Body of pancreas (tissue), 4 donors: ENCODE results near the gene LRFN3. TPM values are rescaled to one million over a fixed set of nuclear protein-coding genes. Genes with fewer than 3 reads are reported as not detected.

ENCODE experiments used
- ATAC-seq: fragments of 150-250 bp; one replicate; pipeline ENCODE4 v1.9.1; 2016
- DNase-seq, 4 donors: peaks; one replicate each; pipeline ENCODE4 v3.0.0-alpha.2; 2019
- H3K27ac ChIP-seq, 4 donors: fragments of 200-600 bp; sonication (generic); 1 replicate in 3 of 4; 2 replicates in 1 of 4; pipeline versions ENCODE4 v1.5.1 to v1.6.1; 2016 to 2019; ENCODE audit warnings: mild to moderate bottlenecking in 1 of 4, mixed read lengths in 1 of 4, moderate library complexity in 1 of 4
- H3K27me3 ChIP-seq, 2 donors: fragments of 200-600 bp; sonication (generic); one replicate each; pipeline ENCODE4 v1.6.0; 2016; ENCODE audit warnings: mild to moderate bottlenecking in 1 of 2
- H3K36me3 ChIP-seq, 2 donors: fragments of 200-600 bp; sonication (generic); replicated peaks in 1 of 2; 2 replicates each; pipeline ENCODE4 v1.5.1; 2016; ENCODE audit warnings: low read depth in 2 of 2; ENCODE audit not compliant: insufficient read depth in 1 of 2
- H3K4me1 ChIP-seq: fragments of 200-600 bp; sonication (generic); one replicate; pipeline ENCODE4 v1.6.0; 2016
- H3K4me3 ChIP-seq, 2 donors: fragments of 200-600 bp; sonication (generic); 1 replicate in 1 of 2; 2 replicates in 1 of 2; pipeline ENCODE4 v1.5.1; 2016 to 2019
- H3K9me3 ChIP-seq, 3 donors: fragments of 200-600 bp; sonication (generic); 1 replicate in 2 of 3; 2 replicates in 1 of 3; pipeline ENCODE4 v1.5.1; 2016
- POLR2A ChIP-seq, 3 donors: fragments of 450-650 bp; IDR thresholded peaks; one replicate each; pipeline ENCODE4 v1.6.1; 2016; ENCODE audit warnings: antibody characterized with exemption in 3 of 3, mild to moderate bottlenecking in 2 of 3
- WGBS, 2 donors: methylation state at CpG; one replicate each; pipeline ENCODE4 v1.1.5; 2017; 5-methylcytosine and 5-hydroxymethylcytosine counted together
- intact Hi-C: fragments of 100-400 bp; cut with DNase I; formaldehyde crosslinking; loops from one replicate; pipeline ENCODE4 v1.15.1; 2023
- total RNA-seq, 2 donors: library from RNA; depleted of rRNA; stranded (reverse); fragments of >200 nt; gene quantifications; one replicate each; pipeline ENCODE4 v1.1.0, GENCODE V29; 2016
- TF ChIP-seq, protein P1 (sequence below), 7 experiments: fragments of 450-650 bp in 4 of 7; fragments of 200-600 bp in 3 of 7; sonication (generic) in 3 of 7; IDR thresholded peaks; one replicate each; pipeline ENCODE4 v1.5.1; 2016 to 2019; ENCODE audit warnings: antibody characterized with exemption in 7 of 7

LRFN3 gene, protein sequence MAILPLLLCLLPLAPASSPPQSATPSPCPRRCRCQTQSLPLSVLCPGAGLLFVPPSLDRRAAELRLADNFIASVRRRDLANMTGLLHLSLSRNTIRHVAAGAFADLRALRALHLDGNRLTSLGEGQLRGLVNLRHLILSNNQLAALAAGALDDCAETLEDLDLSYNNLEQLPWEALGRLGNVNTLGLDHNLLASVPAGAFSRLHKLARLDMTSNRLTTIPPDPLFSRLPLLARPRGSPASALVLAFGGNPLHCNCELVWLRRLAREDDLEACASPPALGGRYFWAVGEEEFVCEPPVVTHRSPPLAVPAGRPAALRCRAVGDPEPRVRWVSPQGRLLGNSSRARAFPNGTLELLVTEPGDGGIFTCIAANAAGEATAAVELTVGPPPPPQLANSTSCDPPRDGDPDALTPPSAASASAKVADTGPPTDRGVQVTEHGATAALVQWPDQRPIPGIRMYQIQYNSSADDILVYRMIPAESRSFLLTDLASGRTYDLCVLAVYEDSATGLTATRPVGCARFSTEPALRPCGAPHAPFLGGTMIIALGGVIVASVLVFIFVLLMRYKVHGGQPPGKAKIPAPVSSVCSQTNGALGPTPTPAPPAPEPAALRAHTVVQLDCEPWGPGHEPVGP
- 10 to 100 TPM; 13.2 to 14.5 TPM for total RNA-seq

DNA sequence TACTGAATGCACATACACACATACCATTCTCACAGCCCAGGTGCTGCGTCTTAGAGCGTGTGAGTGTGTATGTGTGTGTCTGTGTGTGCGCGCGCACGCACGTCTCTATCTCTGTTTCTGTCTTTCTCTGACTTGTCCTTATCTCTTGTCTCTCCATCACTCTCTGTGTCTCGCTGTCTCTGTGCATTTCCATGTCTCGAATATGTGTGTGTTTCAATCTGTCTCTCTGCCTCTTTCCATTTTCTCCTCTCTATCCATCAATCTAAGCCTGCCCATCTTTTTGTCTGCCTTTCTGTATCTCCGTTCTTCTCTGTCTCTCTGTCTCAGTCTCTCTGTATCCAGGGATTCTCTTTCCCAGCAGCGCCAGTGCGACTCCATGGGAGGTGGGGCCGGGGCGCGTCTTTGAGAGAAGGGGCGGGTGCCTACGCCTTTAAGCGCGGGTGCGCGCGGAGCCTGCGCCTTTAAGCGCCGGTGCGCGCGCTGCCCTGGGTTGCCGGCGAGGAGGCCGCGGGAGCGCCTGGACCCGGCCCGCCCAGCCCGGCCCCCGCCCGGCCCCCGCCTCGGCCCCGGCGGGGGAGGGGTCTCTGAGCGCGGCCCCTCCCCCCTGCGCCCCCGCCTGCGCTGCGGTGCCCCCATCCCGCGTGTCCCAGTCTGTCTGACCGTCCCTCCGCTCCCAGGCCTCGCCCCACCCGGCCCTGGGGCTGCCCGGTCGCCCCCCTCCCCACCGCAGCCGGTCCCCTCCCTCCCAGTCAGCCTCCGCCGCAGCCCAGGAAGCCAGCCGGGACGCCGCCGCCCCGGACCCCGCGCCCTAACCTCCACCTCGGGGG is at the start of gene LRFN3:
Gene LRFN3, plus strand, starts transcription at position 464 of the 827 bp plus-strand sequence. CDS start 3,052 bp downstream, outside the sequence.
- Histone ChIP-seq H3K27ac (peak within 1 kb of the TSS; percentile 29 to 72 (median 68)), H3K4me3 (peak within 1 kb of the TSS; percentile 43 to 61), H3K9me3 (no peaks in the 10 kb centered on the region), H3K4me1 (peaks cover 36% of the 10 kb centered on the region), H3K36me3 (no peaks in the 10 kb centered on the region), H3K27me3 (no peaks in the 10 kb centered on the region)
- WGBS, 2 donors: 1% methylated on average over 16 to 56 of the region's 68 CpGs
- peak; percentile 67 to 83 (median 70) for DNase-seq
- intact Hi-C loops: no loop called here
- no peak for TF ChIP-seq POLR2A (IDR thresholded peaks at IDR 0.05)
- TF ChIP-seq, protein P1, sequence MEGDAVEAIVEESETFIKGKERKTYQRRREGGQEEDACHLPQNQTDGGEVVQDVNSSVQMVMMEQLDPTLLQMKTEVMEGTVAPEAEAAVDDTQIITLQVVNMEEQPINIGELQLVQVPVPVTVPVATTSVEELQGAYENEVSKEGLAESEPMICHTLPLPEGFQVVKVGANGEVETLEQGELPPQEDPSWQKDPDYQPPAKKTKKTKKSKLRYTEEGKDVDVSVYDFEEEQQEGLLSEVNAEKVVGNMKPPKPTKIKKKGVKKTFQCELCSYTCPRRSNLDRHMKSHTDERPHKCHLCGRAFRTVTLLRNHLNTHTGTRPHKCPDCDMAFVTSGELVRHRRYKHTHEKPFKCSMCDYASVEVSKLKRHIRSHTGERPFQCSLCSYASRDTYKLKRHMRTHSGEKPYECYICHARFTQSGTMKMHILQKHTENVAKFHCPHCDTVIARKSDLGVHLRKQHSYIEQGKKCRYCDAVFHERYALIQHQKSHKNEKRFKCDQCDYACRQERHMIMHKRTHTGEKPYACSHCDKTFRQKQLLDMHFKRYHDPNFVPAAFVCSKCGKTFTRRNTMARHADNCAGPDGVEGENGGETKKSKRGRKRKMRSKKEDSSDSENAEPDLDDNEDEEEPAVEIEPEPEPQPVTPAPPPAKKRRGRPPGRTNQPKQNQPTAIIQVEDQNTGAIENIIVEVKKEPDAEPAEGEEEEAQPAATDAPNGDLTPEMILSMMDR (IDR thresholded peaks at IDR 0.05): peak in 3 of 7 experiments; percentile 7 to 27 (median 15)
- peak; percentile 19 for ATAC-seq

DNA sequence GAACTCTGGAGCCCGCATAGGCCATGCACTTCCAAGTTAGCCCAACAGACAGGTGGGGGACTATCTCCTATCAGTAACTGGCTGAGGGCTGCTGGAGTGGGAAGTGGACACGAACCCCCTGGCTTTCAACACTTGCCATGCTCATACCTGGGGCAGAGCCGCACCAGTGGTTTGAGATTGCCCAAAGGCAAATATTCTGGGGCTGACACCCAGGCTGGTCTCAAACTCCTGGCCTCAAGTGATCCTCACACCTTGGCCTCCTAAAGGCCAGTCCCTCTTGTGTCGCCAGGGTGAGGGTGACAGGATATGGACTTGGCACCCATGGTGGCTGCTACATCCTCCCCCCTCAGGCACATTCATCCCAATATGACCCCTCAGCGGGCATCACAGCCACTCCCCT is 49.0 kb upstream of the LRFN3 start:
- H3K36me3 ChIP-seq: peaks cover 4 to 12% of the 10 kb centered on the region in 2 donors
- WGBS, 2 donors: 85 to 95% methylated on average over 5 of the region's 5 CpGs
- no peaks in the 10 kb centered on the region for H3K9me3 ChIP-seq
- no peak overlapping the region for H3K4me3 ChIP-seq
- DNase-seq (no peak), ATAC-seq (no peak)
- H3K4me1 ChIP-seq: no peaks in the 10 kb centered on the region
- H3K27me3 ChIP-seq: no peaks in the 10 kb centered on the region
- H3K27ac ChIP-seq: no peak overlapping the region
- TF ChIP-seq, protein P1 (IDR thresholded peaks at IDR 0.05): no peak
- no peak for TF ChIP-seq POLR2A (IDR thresholded peaks at IDR 0.05)
- intact Hi-C loops: loop anchor here (5.0 kb wide), 1 partner anchor 40 kb away; no protein-coding TSS in a partner anchor

- no peak for ATAC-seq
- WGBS, 2 donors: 89 to 92% methylated on average over 9 of the region's 9 CpGs
- TF ChIP-seq POLR2A (IDR thresholded peaks at IDR 0.05): no peak
- TF ChIP-seq, protein P1 (IDR thresholded peaks at IDR 0.05): no peak
- H3K27ac ChIP-seq: no peak overlapping the region
- H3K4me1 ChIP-seq: no peaks in the 10 kb centered on the region
- intact Hi-C loops: loop anchor here (5.0 kb wide), 1 partner anchor 39 kb away; no protein-coding TSS in a partner anchor
- no peaks in the 10 kb centered on the region for H3K27me3 ChIP-seq
- no peaks in the 10 kb centered on the region for H3K9me3 ChIP-seq
- no peak overlapping the region for H3K4me3 ChIP-seq
- DNase-seq: no peak
- H3K36me3 ChIP-seq: peaks cover 4 to 12% of the 10 kb centered on the region in 2 donors
These were observed 47.8 kb upstream of the LRFN3 start for GRCh38 chr19:35888398-35888797.

DNA sequence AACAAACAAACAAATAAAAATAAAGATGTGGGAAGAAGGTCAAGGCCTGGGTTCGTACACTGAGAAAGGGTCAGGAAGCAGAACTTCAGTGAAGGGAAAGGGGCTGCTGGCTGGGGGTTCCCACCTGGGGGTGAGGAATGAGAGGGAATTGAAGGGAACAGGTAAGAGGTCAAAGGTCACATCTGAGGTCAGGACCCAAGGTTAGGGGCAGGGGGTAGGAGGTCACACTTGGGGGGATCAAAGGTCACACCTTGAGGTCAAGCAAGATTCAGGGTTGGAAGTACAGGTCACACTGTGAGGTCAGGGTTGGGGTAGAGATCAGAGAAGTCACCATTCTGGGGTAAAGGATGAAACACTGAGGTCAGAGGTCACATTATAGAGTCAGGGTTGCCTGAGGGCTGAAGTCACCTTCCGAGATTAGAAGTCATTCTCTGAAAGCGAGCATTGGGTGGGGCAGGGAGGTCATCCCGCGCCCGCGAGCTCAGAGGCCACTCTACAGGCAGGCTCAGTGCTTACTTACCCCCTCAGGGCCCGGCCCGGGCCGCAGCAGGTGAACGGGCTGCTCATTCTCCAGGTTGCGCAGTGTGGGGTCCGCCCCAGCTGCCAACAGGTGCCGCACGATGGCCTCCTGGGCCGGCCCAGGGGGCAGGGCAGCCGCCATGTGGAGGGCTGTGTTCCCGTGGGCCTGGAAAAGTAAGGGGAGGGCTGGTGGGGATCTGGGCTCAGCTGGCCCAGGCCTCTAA is 46.6 kb upstream of the LRFN3 start:
- no peaks in the 10 kb centered on the region for H3K9me3 ChIP-seq

More for the DNA sequence above, 46.6 kb upstream of the LRFN3 start:
- H3K36me3 ChIP-seq: peaks cover 4 to 12% of the 10 kb centered on the region in 2 donors
- WGBS, 2 donors: 96% methylated on average over 17 to 18 of the region's 18 CpGs
- no peak for ATAC-seq
- TF ChIP-seq, protein P1 (IDR thresholded peaks at IDR 0.05): no peak
- no peak for TF ChIP-seq POLR2A (IDR thresholded peaks at IDR 0.05)
- H3K4me3 ChIP-seq: no peak overlapping the region
- intact Hi-C loops: loop anchor here (5.0 kb wide), 1 partner anchor 38 kb away; no protein-coding TSS in a partner anchor
- no peaks in the 10 kb centered on the region for H3K4me1 ChIP-seq
- H3K27ac ChIP-seq: no peak overlapping the region
- DNase-seq: no peak
- no peaks in the 10 kb centered on the region for H3K27me3 ChIP-seq
